CD4-positive, alpha-beta T cell (primary cell): Measurements from ENCODE around the gene TPCN1. TPM values are rescaled to one million over a fixed set of nuclear protein-coding genes. Genes with fewer than 3 reads are reported as not detected.

ENCODE experiments used
- ATAC-seq: fragments of 200-7000 bp; cut with Tn5 transposase; one replicate; pipeline ENCODE4 v1.10.0; 2022; ENCODE audit warnings: mild to moderate bottlenecking; ENCODE audit not compliant: poor library complexity
- CTCF ChIA-PET: fragments of 350-600 bp; sonication (Branson Sonifier 250); formaldehyde crosslinking; loops from one replicate; lab custom pipeline; 2021; ENCODE audit warnings: antibody characterized with exemption, inconsistent platforms; lab: Charles Lee
- POLR2A ChIA-PET: fragments of 350-600 bp; sonication (Branson Sonifier 250); formaldehyde crosslinking; loops from one replicate; lab custom pipeline; 2021; ENCODE audit warnings: antibody characterized with exemption, inconsistent platforms; lab: Charles Lee
- DNase-seq, 14 experiments: peaks; one replicate each; pipeline ENCODE4 v3.0.0-alpha.2; 2013 to 2020; ENCODE audit warnings: mixed read lengths in 2 of 14
- H3K27ac ChIP-seq, 2 donors: one replicate each; pipeline versions ENCODE4 v1.5.1 to v1.7.0; 2013; ENCODE audit warnings: low read length in 2 of 2, low read depth in 1 of 2, mild to moderate bottlenecking in 1 of 2
- H3K27me3 ChIP-seq, 2 experiments: 1 replicate in 1 of 2; 2 replicates in 1 of 2; pipeline versions ENCODE4 v1.6.1 to v1.7.0; 2013; ENCODE audit warnings: low read length in 2 of 2, control low read depth in 1 of 2, mild to moderate bottlenecking in 1 of 2, moderate library complexity in 1 of 2; ENCODE audit not compliant: insufficient read depth in 2 of 2, control insufficient read depth in 1 of 2
- H3K36me3 ChIP-seq: one replicate; pipeline ENCODE4 v1.6.1; 2013; ENCODE audit warnings: low read length, control low read depth; ENCODE audit not compliant: insufficient read depth
- H3K4me1 ChIP-seq: one replicate; pipeline ENCODE4 v1.6.1; 2013; ENCODE audit warnings: low read length, control low read depth; ENCODE audit not compliant: insufficient read depth
- H3K4me3 ChIP-seq: one replicate; pipeline ENCODE4 v1.5.1; 2013; ENCODE audit warnings: mild to moderate bottlenecking, low read length, moderate library complexity
- H3K9me3 ChIP-seq, 2 experiments: 1 replicate in 1 of 2; 2 replicates in 1 of 2; pipeline versions ENCODE4 v1.6.1 to v1.7.0; 2013; ENCODE audit warnings: low read length in 2 of 2, mild to moderate bottlenecking in 2 of 2, control low read depth in 1 of 2, moderate library complexity in 1 of 2; ENCODE audit not compliant: control insufficient read depth in 1 of 2, insufficient read depth in 1 of 2
- H3K27ac Mint-ChIP-seq: one replicate; pipeline ENCODE4 v1.8.0; 2020; ENCODE audit warnings: mixed read lengths
- H3K27me3 Mint-ChIP-seq: one replicate; pipeline ENCODE4 v1.8.0; 2021; ENCODE audit warnings: mixed read lengths
- H3K36me3 Mint-ChIP-seq: one replicate; pipeline ENCODE4 v1.8.0; 2021; ENCODE audit warnings: low read depth, mixed read lengths
- H3K4me1 Mint-ChIP-seq: one replicate; pipeline ENCODE4 v1.8.0; 2021; ENCODE audit warnings: low read depth, mixed read lengths
- H3K4me3 Mint-ChIP-seq: one replicate; pipeline ENCODE4 v1.8.0; 2020; ENCODE audit warnings: mild to moderate bottlenecking, mixed read lengths
- H3K9me3 Mint-ChIP-seq: one replicate; pipeline ENCODE4 v1.8.0; 2020; ENCODE audit warnings: mixed read lengths
- CTCF ChIP-seq: fragments of 200-600 bp; IDR thresholded peaks from one replicate; pipeline ENCODE4 v1.8.0; 2022; ENCODE audit warnings: antibody characterized with exemption, mild to moderate bottlenecking
- intact Hi-C, 2 experiments: fragments of 100-400 bp; cut with DNase I in 1 of 2; cut with micrococcal nuclease in 1 of 2; formaldehyde crosslinking; loops; one replicate each; pipeline versions ENCODE4 v1.15.1 to v1.9.0; 2023 to 2025; cut with DNase I, micrococcal nuclease
- total RNA-seq, 174 experiments: library from RNA in 2 of 174; stranded (reverse) in 2 of 174; gene quantifications; one replicate each; pipeline ENCODE4 v1.2.3 and lab custom pipeline; 2021 to 2026

Gene TPCN1
- total RNA-seq, 2 experiments from 2014 or later, result 52.4 to 59.7 TPM

GRCh38 chr12:113287899-113288282 lies 66.6 kb downstream of the TPCN1 start:
- CTCF ChIA-PET, result no interaction called here
- H3K27me3 ChIP-seq, result no peaks in the 10 kb centered on the region
- peaks cover 68% of the 10 kb centered on the region for H3K36me3 ChIP-seq
- no peaks in the 10 kb centered on the region for H3K9me3 ChIP-seq
- intact Hi-C loops, result no loop called here
- Mint-ChIP-seq H3K4me1 (no peaks in the 10 kb centered on the region), H3K4me3 (no peak overlapping the region), H3K36me3 (peaks cover 69% of the 10 kb centered on the region), H3K27ac (no peak overlapping the region), H3K9me3 (no peaks in the 10 kb centered on the region), H3K27me3 (no peaks in the 10 kb centered on the region)
- H3K4me3 ChIP-seq, result no peak overlapping the region
- DNase-seq, result no peak
- no peak for ATAC-seq
- POLR2A ChIA-PET, result no interaction called here
- H3K27ac ChIP-seq, result no peak overlapping the region
- TF ChIP-seq CTCF, result no peak
- H3K4me1 ChIP-seq, result no peaks in the 10 kb centered on the region

GRCh38 chr12:113289361-113289760 lies 68.1 kb downstream of the TPCN1 start:
- H3K4me1 ChIP-seq, result no peaks in the 10 kb centered on the region
- POLR2A ChIA-PET, result no interaction called here
- no peak overlapping the region for H3K4me3 ChIP-seq
- Mint-ChIP-seq H3K27ac (no peak overlapping the region), H3K27me3 (no peaks in the 10 kb centered on the region), H3K36me3 (peaks cover 73% of the 10 kb centered on the region), H3K4me3 (no peak overlapping the region), H3K9me3 (no peaks in the 10 kb centered on the region), H3K4me1 (no peaks in the 10 kb centered on the region)
- CTCF ChIA-PET, result no interaction called here
- H3K9me3 ChIP-seq, result no peaks in the 10 kb centered on the region
- no peaks in the 10 kb centered on the region for H3K27me3 ChIP-seq
- no peak for TF ChIP-seq CTCF
- no peak for ATAC-seq
- H3K27ac ChIP-seq, result no peak overlapping the region
- peaks cover 73% of the 10 kb centered on the region for H3K36me3 ChIP-seq
- DNase-seq, result no peak
- intact Hi-C loops, result no loop called here

- no peaks in the 10 kb centered on the region for H3K4me1 Mint-ChIP-seq
- no peak for DNase-seq
- no peak for ATAC-seq
- intact Hi-C loops, result no loop called here
- Histone ChIP-seq H3K36me3 (peaks cover 66% of the 10 kb centered on the region), H3K27ac (no peak overlapping the region), H3K9me3 (no peaks in the 10 kb centered on the region), H3K4me3 (no peak overlapping the region), H3K27me3 (no peaks in the 10 kb centered on the region), H3K4me1 (no peaks in the 10 kb centered on the region)
- no peaks in the 10 kb centered on the region for H3K27me3 Mint-ChIP-seq
- no peak for TF ChIP-seq CTCF
- H3K36me3 Mint-ChIP-seq, result peaks cover 68% of the 10 kb centered on the region
- no peak overlapping the region for H3K27ac Mint-ChIP-seq
- no peaks in the 10 kb centered on the region for H3K9me3 Mint-ChIP-seq
- CTCF ChIA-PET, result no interaction called here
- POLR2A ChIA-PET, result no interaction called here
- no peak overlapping the region for H3K4me3 Mint-ChIP-seq
Measured at GRCh38 chr12:113290506-113290905, 69.2 kb downstream of the TPCN1 start.
